ENCODE measurements around the gene PIK3C2A.

DNA sequence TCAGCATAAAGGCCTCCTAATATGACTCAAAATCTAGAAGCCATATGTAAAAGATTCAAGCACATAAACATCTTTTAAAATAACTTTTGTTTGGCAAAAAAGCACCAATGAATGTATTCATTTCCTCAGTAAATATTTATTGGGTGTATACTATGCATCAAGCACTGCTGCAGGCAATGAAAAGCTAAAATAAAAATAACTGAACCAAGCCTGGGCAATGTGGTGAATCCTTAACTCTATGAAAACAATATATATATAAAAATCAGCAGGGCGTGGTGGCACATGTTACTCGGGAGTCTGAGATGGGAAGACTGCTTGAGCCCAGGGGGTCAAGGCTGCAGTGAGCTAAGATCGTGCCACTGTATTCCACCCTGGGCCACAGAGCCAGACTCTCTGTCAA is 27.8 kb downstream of the PIK3C2A start:
- TF ChIP-seq CTCF (IDR thresholded peaks at IDR 0.05): no peak
- TF ChIP-seq POLR2A (IDR thresholded peaks at IDR 0.05): no peak
- no peak for TF ChIP-seq POLR2AphosphoS5 (IDR thresholded peaks at IDR 0.05)

All from breast epithelium (tissue), 3 donors.